Fibroblast of villous mesenchyme (primary cell): ENCODE results near the gene LTK. TPM values are rescaled to one million over a fixed set of nuclear protein-coding genes. Genes with fewer than 3 reads are reported as not detected.

Experiments used
- DNase-seq: peaks from one replicate; pipeline ENCODE4 v3.0.0-alpha.2; 2010; ENCODE audit warnings: low read depth
- H3K4me3 ChIP-seq: 2 replicates; pipeline ENCODE4 v1.5.1; 2011; ENCODE audit warnings: low read depth, mild to moderate bottlenecking, low read length
- total RNA-seq: library from RNA; depleted of rRNA; stranded (reverse); fragments of >200 nt; gene quantifications from 2 replicates; pipeline ENCODE4 v1.2.3, GENCODE V29; 2012
- TF ChIP-seq, protein P1 (sequence below): IDR thresholded peaks from 2 replicates; pipeline ENCODE4 v1.5.1; 2012; ENCODE audit warnings: low read depth, mild to moderate bottlenecking, low read length; ENCODE audit not compliant: insufficient read depth

The LTK gene
- total RNA-seq, 1 donor, result 0.86 TPM

- peak; percentile 21 for DNase-seq
- peak overlapping the region; percentile 39 for H3K4me3 ChIP-seq
Measured at GRCh38 chr15:41501191-41501917, 12.3 kb downstream of the LTK start.

DNA sequence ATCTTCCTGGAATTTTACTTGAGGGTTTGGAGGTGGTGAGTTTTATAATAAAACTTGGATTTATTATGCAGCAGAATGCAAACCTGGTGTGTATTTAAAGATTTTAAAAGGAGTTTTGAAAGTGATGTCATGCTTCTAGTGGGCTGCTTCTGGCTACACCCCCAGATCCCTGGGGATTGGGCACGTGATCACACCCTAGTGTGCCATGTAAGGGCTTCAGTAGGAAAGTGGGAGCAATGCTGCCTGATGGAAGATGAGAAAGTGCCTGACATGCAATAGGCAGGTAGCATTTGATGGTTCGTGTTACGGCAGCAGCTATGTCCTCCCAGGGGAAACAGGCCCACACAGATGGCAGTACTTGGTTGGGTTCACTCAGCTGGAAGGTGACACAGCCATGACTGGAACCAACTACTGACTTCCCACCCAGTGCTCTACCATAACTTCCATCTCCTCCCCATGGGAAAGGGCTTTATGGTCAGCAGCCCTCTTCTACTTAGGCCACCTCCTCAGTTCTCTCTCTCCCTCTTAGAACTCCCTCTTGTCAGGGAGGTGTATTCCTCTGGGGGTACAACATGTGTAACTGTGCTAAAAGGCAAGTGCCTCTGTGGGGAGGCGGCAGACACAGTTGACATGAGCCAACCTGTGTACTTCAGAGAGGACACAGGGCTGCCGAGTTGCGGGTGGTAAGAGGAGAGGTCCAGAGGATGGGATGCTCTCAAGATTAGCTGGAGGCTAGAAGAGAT, 14.3 kb downstream of the LTK start:
- no peak overlapping the region for H3K4me3 ChIP-seq
- DNase-seq, result no peak
- TF ChIP-seq, protein P1, sequence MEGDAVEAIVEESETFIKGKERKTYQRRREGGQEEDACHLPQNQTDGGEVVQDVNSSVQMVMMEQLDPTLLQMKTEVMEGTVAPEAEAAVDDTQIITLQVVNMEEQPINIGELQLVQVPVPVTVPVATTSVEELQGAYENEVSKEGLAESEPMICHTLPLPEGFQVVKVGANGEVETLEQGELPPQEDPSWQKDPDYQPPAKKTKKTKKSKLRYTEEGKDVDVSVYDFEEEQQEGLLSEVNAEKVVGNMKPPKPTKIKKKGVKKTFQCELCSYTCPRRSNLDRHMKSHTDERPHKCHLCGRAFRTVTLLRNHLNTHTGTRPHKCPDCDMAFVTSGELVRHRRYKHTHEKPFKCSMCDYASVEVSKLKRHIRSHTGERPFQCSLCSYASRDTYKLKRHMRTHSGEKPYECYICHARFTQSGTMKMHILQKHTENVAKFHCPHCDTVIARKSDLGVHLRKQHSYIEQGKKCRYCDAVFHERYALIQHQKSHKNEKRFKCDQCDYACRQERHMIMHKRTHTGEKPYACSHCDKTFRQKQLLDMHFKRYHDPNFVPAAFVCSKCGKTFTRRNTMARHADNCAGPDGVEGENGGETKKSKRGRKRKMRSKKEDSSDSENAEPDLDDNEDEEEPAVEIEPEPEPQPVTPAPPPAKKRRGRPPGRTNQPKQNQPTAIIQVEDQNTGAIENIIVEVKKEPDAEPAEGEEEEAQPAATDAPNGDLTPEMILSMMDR, result no peak

More at GRCh38 chr15:41501191-41501917, 12.3 kb downstream of the LTK start:
- TF ChIP-seq, protein P1, result no peak

- TF ChIP-seq, protein P1, result no peak
- no peak for DNase-seq
- no peak overlapping the region for H3K4me3 ChIP-seq
Measured at GRCh38 chr15:41498657-41499056, 15.0 kb downstream of the LTK start.

DNA sequence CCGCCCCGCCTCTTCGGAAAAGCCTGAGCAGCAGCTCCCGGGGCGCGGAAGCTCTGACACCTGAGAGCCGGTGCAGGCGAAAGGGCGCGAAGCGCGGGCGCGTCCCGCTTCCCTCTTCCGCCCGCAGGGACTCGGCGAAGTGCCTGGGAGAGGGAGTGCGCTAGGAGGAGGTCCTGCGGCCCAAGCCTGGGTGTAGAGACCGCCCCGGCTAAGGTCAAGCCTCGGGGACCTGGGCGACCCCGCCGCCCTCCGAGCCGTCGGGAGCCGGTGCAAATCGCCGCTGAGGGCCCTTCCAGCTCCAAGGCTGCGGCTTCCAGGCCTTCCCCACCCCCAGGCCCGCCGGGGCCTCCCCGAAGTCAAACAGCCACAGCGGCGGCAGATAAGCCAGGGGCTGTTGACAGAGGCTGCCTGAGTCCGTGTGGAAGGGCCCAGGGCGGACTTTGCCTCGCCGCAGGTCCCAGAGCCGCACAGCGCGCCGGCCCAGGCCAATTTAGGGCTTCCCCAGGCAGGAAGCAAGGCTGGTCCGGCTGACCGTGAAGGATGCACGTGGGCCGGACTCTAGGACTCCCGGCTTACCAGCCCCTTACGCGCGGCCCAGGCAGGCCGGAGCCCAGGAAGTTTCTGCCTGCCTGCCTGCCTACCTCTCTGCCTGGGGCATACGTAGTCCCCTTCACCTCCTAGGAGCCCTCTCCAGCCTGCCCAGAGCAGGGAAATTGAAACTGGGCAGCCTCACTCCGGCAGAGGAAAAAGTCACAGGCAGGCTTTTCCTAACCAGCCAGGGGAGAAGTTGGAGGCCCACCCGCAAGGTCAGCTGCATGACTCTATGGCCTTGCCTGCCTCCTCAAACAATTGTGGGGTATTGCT, 17.7 kb downstream of the LTK start:
- DNase-seq, result no peak
- H3K4me3 ChIP-seq, result no peak overlapping the region
- TF ChIP-seq, protein P1, result no peak

DNA sequence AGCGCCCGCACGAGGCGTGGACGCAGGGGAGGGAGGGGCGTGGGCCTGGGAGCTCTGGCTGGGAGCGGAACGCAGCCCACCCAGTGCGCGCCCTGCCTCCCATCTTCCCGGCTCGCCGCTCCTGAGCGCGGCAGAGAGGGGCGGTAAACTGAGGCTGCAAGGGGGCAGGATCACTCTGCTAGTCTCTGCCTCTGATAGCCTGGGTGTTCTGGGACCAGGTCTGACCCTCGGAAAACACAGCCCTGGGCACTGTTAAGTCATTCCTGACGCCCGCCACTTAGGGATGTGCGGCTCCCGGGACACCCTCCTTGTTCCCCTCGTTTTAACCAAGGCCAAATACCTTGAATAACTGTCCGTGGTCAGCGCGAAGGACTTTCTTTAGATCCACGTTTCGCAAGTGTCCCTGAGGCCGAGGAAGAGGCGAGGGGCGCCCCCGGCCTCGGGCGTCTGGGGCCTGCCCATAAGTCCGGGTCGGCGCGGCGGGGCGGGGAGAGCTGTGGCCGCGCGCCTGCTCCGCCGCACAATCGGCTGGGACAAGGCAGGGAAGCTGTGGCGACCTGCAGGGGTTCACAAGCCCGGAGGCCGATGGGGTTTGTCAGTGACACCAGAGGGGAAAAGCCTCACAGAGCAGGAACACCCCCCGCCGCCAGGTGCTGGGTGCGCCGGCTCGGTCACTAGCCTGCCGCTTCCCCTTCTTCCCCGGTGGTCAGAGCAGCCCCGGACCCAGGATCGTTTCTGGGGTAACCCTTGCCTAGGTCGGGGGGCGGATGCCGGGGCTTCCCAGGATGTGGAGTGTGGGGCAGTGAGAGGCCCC, 18.5 kb downstream of the LTK start:
- DNase-seq, result no peak
- peak overlapping the region; percentile 60 for H3K4me3 ChIP-seq
- TF ChIP-seq, protein P1, result no peak

DNA sequence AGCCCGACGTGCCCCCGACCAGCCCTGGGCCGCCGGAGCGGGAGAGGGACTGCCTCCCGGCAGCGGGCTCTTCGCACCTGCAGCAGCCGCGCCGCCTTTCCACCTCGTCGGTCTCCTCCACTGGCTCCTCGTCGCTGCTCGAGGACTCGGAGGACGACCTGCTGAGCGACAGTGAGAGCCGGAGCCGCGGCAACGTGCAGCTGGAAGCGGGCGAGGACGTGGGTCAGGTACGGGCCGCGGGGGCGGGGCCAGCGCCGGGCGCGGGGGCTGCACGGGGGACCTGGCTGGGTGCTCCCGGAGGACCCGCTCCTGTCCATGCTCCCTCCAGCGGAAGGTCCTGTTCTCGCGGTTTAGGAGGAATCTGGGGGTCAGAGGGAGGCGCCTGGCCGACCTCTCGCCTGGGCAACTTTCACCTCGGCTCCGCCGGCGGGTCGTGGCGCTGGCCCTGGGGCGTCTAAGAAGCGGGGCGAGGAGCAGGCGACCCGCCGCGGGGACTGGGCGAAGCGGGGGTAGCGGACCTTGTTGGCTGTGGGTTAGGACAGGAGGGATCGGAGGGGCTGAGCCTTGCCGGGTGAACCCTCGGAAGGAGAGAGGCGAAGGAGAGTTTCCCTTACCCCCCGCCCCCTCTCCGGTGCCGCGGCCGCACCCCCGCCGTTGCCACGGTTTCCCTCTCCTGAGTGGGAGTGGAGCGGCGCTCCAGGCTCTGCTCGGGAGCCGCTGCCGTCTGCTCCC, 19.3 kb downstream of the LTK start:
- no peak for DNase-seq
- peak overlapping the region; percentile 60 for H3K4me3 ChIP-seq
- TF ChIP-seq, protein P1, result no peak
